ENCODE measurements around the gene SMPD1.
A peak's percentile ranks its signal among the peaks of the same experiment; 100 is the strongest.

SMPD1 gene

GRCh38 chr11:6413791-6414201 lies 23.5 kb downstream of the SMPD1 start:
- TF ChIP-seq HDGF (IDR thresholded peaks at IDR 0.05; ENCODE audit: borderline replicate concordance) (no peak), L3MBTL2 (conservative IDR thresholded peaks at IDR 0.05) (no peak), SUZ12 (IDR thresholded peaks at IDR 0.05) (no peak), FOXA1 (IDR thresholded peaks at IDR 0.05) (no peak), NFRKB (IDR thresholded peaks at IDR 0.05) (no peak), ELF4 (IDR thresholded peaks at IDR 0.05) (no peak), BHLHE40 (IDR thresholded peaks at IDR 0.05; ENCODE audit: borderline replicate concordance) (no peak), ARNT (IDR thresholded peaks at IDR 0.05) (no peak), SP1 (IDR thresholded peaks at IDR 0.05) (no peak), PKNOX1 (IDR thresholded peaks at IDR 0.05) (no peak), FOXK2 (IDR thresholded peaks at IDR 0.05) (no peak), CTBP1 (IDR thresholded peaks at IDR 0.05; ENCODE audit: borderline replicate concordance) (no peak), ZNF384 (IDR thresholded peaks at IDR 0.05) (no peak), FOXM1 (IDR thresholded peaks at IDR 0.05; ENCODE audit: borderline replicate concordance) (no peak), TARDBP (IDR thresholded peaks at IDR 0.05) (no peak), LEF1 (IDR thresholded peaks at IDR 0.05; ENCODE audit: borderline replicate concordance) (no peak)
- no peak for DNase-seq (ENCODE audit: extremely low spot score)
- ChIA-PET POLR2A (no interaction called here), CTCF (no interaction called here)

GRCh38 chr11:6414874-6415328 lies 24.6 kb downstream of the SMPD1 start:
- CTCF ChIA-PET = no interaction called here
- POLR2A ChIA-PET = no interaction called here
- DNase-seq (ENCODE audit: extremely low spot score) = no peak
- TF ChIP-seq SP1 (IDR thresholded peaks at IDR 0.05) = no peak
- no peak for TF ChIP-seq ZNF384 (IDR thresholded peaks at IDR 0.05)
- TF ChIP-seq FOXK2 (IDR thresholded peaks at IDR 0.05) = no peak
- no peak for TF ChIP-seq ELF4 (IDR thresholded peaks at IDR 0.05)
- no peak for TF ChIP-seq LEF1 (IDR thresholded peaks at IDR 0.05; ENCODE audit: borderline replicate concordance)
- TF ChIP-seq CTBP1 (IDR thresholded peaks at IDR 0.05; ENCODE audit: borderline replicate concordance) = no peak
- TF ChIP-seq TARDBP (IDR thresholded peaks at IDR 0.05) = no peak
- no peak for TF ChIP-seq NFRKB (IDR thresholded peaks at IDR 0.05)
- no peak for TF ChIP-seq L3MBTL2 (conservative IDR thresholded peaks at IDR 0.05)
- no peak for TF ChIP-seq ARNT (IDR thresholded peaks at IDR 0.05)
- no peak for TF ChIP-seq PKNOX1 (IDR thresholded peaks at IDR 0.05)

GRCh38 chr11:6415797-6416196 lies 25.5 kb downstream of the SMPD1 start:
- no peak for DNase-seq (ENCODE audit: extremely low spot score)
- TF ChIP-seq TARDBP (IDR thresholded peaks at IDR 0.05) (no peak), ELF4 (IDR thresholded peaks at IDR 0.05) (no peak), BHLHE40 (IDR thresholded peaks at IDR 0.05; ENCODE audit: borderline replicate concordance) (no peak)
- CTCF ChIA-PET = no interaction called here
- POLR2A ChIA-PET = no interaction called here

- CTCF ChIA-PET = no interaction called here
- TF ChIP-seq ZNF384 (IDR thresholded peaks at IDR 0.05) (no peak), BHLHE40 (IDR thresholded peaks at IDR 0.05; ENCODE audit: borderline replicate concordance) (no peak), LEF1 (IDR thresholded peaks at IDR 0.05; ENCODE audit: borderline replicate concordance) (no peak), SP1 (IDR thresholded peaks at IDR 0.05) (no peak), L3MBTL2 (conservative IDR thresholded peaks at IDR 0.05) (no peak), FOXA1 (IDR thresholded peaks at IDR 0.05) (no peak), NFRKB (IDR thresholded peaks at IDR 0.05) (no peak), SUZ12 (IDR thresholded peaks at IDR 0.05) (no peak), TARDBP (IDR thresholded peaks at IDR 0.05) (no peak), ARNT (IDR thresholded peaks at IDR 0.05) (no peak), PKNOX1 (IDR thresholded peaks at IDR 0.05) (no peak), FOXM1 (IDR thresholded peaks at IDR 0.05; ENCODE audit: borderline replicate concordance) (no peak), ELF4 (IDR thresholded peaks at IDR 0.05) (no peak), FOXK2 (IDR thresholded peaks at IDR 0.05) (no peak), HDGF (IDR thresholded peaks at IDR 0.05; ENCODE audit: borderline replicate concordance) (no peak), CTBP1 (IDR thresholded peaks at IDR 0.05; ENCODE audit: borderline replicate concordance) (no peak)
- POLR2A ChIA-PET = interaction anchor here (0.9 to 2.2 kb wide), 5 partner anchors 12 to 186 kb away, joined by 4 to 19 read pairs (median 9); no protein-coding TSS in a partner anchor
- no peak for DNase-seq (ENCODE audit: extremely low spot score)
Measured at GRCh38 chr11:6417907-6418556, 27.8 kb downstream of the SMPD1 start.

GRCh38 chr11:6418557-6419008 lies 28.3 kb downstream of the SMPD1 start:
- TF ChIP-seq FOXA1 (IDR thresholded peaks at IDR 0.05) (no peak), TARDBP (IDR thresholded peaks at IDR 0.05) (no peak), L3MBTL2 (conservative IDR thresholded peaks at IDR 0.05) (no peak), ZNF384 (IDR thresholded peaks at IDR 0.05) (no peak), SP1 (IDR thresholded peaks at IDR 0.05) (no peak), ELF4 (IDR thresholded peaks at IDR 0.05) (no peak), ARNT (IDR thresholded peaks at IDR 0.05) (no peak), HDGF (IDR thresholded peaks at IDR 0.05; ENCODE audit: borderline replicate concordance) (no peak), LEF1 (IDR thresholded peaks at IDR 0.05; ENCODE audit: borderline replicate concordance) (no peak), NFRKB (IDR thresholded peaks at IDR 0.05) (no peak), CTBP1 (IDR thresholded peaks at IDR 0.05; ENCODE audit: borderline replicate concordance) (no peak), BHLHE40 (IDR thresholded peaks at IDR 0.05; ENCODE audit: borderline replicate concordance) (no peak), FOXK2 (IDR thresholded peaks at IDR 0.05) (no peak), PKNOX1 (IDR thresholded peaks at IDR 0.05) (no peak), FOXM1 (IDR thresholded peaks at IDR 0.05; ENCODE audit: borderline replicate concordance) (no peak), SUZ12 (IDR thresholded peaks at IDR 0.05) (no peak)
- ChIA-PET CTCF (no interaction called here), POLR2A (interaction anchor here (0.6 to 2.2 kb wide), 20 partner anchors 8 to 186 kb away, joined by 3 to 28 read pairs (median 8); partner anchors contain the start of genes ARFIP2, HPX, SMPD1 and TIMM10B)
- DNase-seq (ENCODE audit: extremely low spot score) = peak; percentile 39

Measured in HEK293T (cell line).